Activated CD4-positive, alpha-beta T cell treated with anti-CD3 and anti-CD28 coated beads, Interleukin-2, amount 10 ng/mL, durations not matched to agents 24 days and 14 days (primary cell): ENCODE measurements around the gene KCNK7. TPM values are rescaled to one million over a fixed set of nuclear protein-coding genes. Genes with fewer than 3 reads are reported as not detected.

Experiments
- DNase-seq: peaks from one replicate; pipeline ENCODE4 v3.0.0; 2022
- H3K27ac Mint-ChIP-seq: one replicate; pipeline ENCODE4 v1.8.0; 2022; ENCODE audit warnings: mild to moderate bottlenecking, mixed read lengths
- H3K27me3 Mint-ChIP-seq: one replicate; pipeline ENCODE4 v1.8.0; 2022; ENCODE audit warnings: mixed read lengths
- H3K36me3 Mint-ChIP-seq: one replicate; pipeline ENCODE4 v1.8.0; 2022; ENCODE audit warnings: low read depth, mild to moderate bottlenecking, mixed read lengths
- H3K4me1 Mint-ChIP-seq: one replicate; pipeline ENCODE4 v1.8.0; 2021; ENCODE audit warnings: mixed read lengths
- H3K4me3 Mint-ChIP-seq: one replicate; pipeline ENCODE4 v1.8.0; 2022; ENCODE audit warnings: mild to moderate bottlenecking, moderate library complexity, mixed read lengths
- H3K9me3 Mint-ChIP-seq: one replicate; pipeline ENCODE4 v1.8.0; 2021; ENCODE audit warnings: mixed read lengths
- intact Hi-C: fragments of 100-400 bp; cut with micrococcal nuclease; formaldehyde crosslinking; loops from one replicate; pipeline ENCODE4 v1.15.1; 2023
- total RNA-seq: library from RNA; stranded (reverse); gene quantifications from 2 replicates; pipeline ENCODE4 v1.2.3, GENCODE V29; 2022

The KCNK7 gene
- total RNA-seq, 1 donor from 2014 or later: 1.3 TPM

GRCh38 chr11:65551572-65552387 lies 43.8 kb downstream of the KCNK7 start:
- no peaks in the 10 kb centered on the region for H3K9me3 Mint-ChIP-seq
- intact Hi-C loops: loop anchor here (2.0 kb wide), 1 partner anchor 17 kb away; no protein-coding TSS in a partner anchor
- peak overlapping the region; percentile 16 for H3K4me3 Mint-ChIP-seq
- H3K27me3 Mint-ChIP-seq: no peaks in the 10 kb centered on the region
- H3K36me3 Mint-ChIP-seq: peaks cover 38% of the 10 kb centered on the region
- peaks cover 59% of the 10 kb centered on the region for H3K4me1 Mint-ChIP-seq
- H3K27ac Mint-ChIP-seq: peak overlapping the region; percentile 48
- DNase-seq: peak; percentile 89

DNA sequence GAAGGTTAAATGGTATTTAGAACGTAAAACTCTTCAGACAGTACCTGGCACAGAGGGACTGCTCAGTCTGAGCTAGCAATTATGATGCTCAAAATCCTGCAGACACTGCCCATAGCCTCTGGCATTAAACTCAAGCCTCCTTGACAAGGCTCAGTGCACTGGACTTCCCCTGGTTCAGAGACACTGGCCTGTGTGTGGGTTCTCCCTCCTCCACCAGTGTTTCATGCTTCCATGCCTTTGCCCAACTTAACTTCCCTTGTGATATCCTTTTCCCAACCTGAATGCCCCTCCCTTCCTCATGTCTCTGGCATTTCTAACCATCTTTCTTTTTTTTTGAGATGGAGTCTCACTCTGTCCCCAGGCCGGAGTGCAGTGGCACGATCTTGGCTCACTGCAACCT lies 46.5 kb downstream of the KCNK7 start:
- intact Hi-C loops: no loop called here
- DNase-seq: no peak
- H3K27me3 Mint-ChIP-seq: no peaks in the 10 kb centered on the region
- no peak overlapping the region for H3K4me3 Mint-ChIP-seq
- H3K36me3 Mint-ChIP-seq: peaks cover 49% of the 10 kb centered on the region
- no peaks in the 10 kb centered on the region for H3K9me3 Mint-ChIP-seq
- H3K4me1 Mint-ChIP-seq: peaks cover 49% of the 10 kb centered on the region
- no peak overlapping the region for H3K27ac Mint-ChIP-seq

DNA sequence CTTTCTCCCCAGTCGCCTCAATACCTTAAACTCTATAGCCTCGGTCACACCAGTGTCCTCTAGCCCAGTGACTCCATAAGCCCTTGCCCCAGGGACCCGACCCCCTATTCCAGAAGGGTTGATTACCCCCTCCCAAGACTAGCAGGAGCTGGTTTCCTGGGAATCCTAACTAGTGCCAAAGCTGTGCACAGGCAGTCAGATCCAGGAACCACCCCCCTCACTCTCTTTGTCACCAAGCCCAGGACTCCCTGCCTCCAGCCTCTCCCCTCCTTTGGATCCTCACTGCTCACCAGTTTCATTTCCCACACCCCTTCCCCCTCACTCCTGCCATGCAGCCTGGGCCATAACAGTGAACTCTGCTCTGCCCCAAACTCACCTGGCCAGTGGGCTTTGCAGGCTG lies 47.2 kb downstream of the KCNK7 start:
- intact Hi-C loops: no loop called here
- Mint-ChIP-seq H3K36me3 (peaks cover 53% of the 10 kb centered on the region), H3K27ac (peak overlapping the region; percentile 44), H3K4me3 (peak overlapping the region; percentile 60), H3K9me3 (no peaks in the 10 kb centered on the region), H3K4me1 (peaks cover 49% of the 10 kb centered on the region), H3K27me3 (no peaks in the 10 kb centered on the region)
- DNase-seq: no peak

GRCh38 chr11:65547446-65548125 lies 48.0 kb downstream of the KCNK7 start:
- H3K27ac Mint-ChIP-seq: peak overlapping the region; percentile 44
- peaks cover 47% of the 10 kb centered on the region for H3K4me1 Mint-ChIP-seq
- H3K9me3 Mint-ChIP-seq: no peaks in the 10 kb centered on the region
- intact Hi-C loops: no loop called here
- peak overlapping the region; percentile 60 for H3K4me3 Mint-ChIP-seq
- peaks cover 56% of the 10 kb centered on the region for H3K36me3 Mint-ChIP-seq
- no peaks in the 10 kb centered on the region for H3K27me3 Mint-ChIP-seq
- peak; percentile 74 for DNase-seq

DNA sequence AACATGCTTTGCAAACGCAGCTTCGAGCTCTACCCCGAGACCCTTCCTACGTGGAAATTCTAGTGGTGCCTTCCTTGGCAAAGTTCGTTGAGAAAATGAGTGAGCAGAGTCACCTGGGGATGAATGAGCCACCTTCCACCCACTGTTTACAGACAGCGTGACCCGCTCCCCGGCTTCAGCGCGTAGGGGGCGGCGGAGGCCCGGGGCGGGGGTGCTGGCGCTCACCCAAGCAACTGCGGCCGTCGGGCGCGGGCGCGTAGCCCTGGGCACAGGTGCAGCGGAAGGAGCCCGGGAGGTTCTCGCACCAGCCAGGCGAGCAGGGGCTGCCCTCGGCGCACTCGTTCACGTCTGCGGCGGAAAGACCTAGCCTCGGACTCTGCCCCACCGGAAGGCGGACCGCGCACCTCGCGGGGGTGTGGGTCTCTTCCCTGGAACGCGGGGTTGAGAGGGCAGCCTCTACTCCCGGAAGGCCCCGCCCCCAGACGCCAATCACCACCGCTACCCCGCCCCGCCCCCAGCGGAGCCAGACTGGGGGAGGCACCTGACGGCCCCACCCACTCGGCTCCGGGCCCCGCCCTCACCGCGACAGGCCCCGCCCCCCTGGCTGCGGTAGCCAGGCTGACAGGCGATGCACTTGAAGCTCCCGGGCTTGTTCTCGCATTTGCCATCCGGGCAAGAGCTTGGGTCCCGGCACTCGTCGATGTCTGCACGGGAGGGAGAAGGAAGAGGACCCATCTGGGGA lies 49.2 kb downstream of the KCNK7 start:
- H3K4me3 Mint-ChIP-seq: peak overlapping the region; percentile 79
- H3K27ac Mint-ChIP-seq: peak overlapping the region; percentile 83
- intact Hi-C loops: loop anchor here (1.0 kb wide), 2 partner anchors 11 to 24 kb away; partner anchors contain the start of gene ZNRD2
- peak; percentile 100 for DNase-seq
- peaks cover 49% of the 10 kb centered on the region for H3K36me3 Mint-ChIP-seq
- no peaks in the 10 kb centered on the region for H3K27me3 Mint-ChIP-seq
- peaks cover 40% of the 10 kb centered on the region for H3K4me1 Mint-ChIP-seq
- no peaks in the 10 kb centered on the region for H3K9me3 Mint-ChIP-seq

DNA sequence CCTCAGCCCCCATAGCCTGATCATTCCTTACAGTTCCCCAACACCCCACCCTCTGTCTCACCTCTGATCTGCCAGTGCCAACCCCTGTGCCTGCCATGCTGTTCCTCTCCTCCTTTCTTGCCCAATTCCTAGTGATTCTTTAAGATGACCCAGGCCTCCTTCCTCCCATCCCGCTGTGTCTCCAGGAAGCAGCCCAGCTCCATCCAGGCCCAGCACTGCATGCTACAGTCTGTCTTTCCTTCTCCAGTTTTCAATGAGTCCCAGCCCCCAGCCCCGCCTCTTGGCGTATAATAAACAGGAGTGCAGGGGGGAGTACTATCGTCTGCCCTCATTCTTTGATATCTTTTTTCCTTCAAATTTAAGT lies 49.8 kb downstream of the KCNK7 start:
- Mint-ChIP-seq H3K36me3 (peaks cover 43% of the 10 kb centered on the region), H3K27me3 (no peaks in the 10 kb centered on the region), H3K9me3 (no peaks in the 10 kb centered on the region), H3K4me1 (peaks cover 42% of the 10 kb centered on the region), H3K27ac (peak overlapping the region; percentile 63), H3K4me3 (peak overlapping the region; percentile 79)
- DNase-seq: no peak
- intact Hi-C loops: loop anchor here (1.0 kb wide), 2 partner anchors 11 to 24 kb away; partner anchors contain the start of gene ZNRD2

Other genes starting within 250 kb of the KCNK7 start
- 1.2 and 1.6 TPM in 2 replicates for gene TIGD3, start 241.0 kb downstream of the KCNK7 start, total RNA-seq
- 15.5 and 16.8 TPM in 2 replicates for gene SLC25A45, start 213.2 kb downstream of the KCNK7 start, total RNA-seq
- 46.7 and 46.8 TPM in 2 replicates for gene FRMD8, start 209.2 kb downstream of the KCNK7 start, total RNA-seq
- gene NEAT1, start 173.0 kb downstream of the KCNK7 start, total RNA-seq: 410 and 411 TPM in 2 replicates
- gene MALAT1, start 96.8 kb downstream of the KCNK7 start, total RNA-seq: 5,198 and 5,435 TPM in 2 replicates
- gene SCYL1, start 70.7 kb downstream of the KCNK7 start, total RNA-seq: 94.2 and 95.8 TPM in 2 replicates
- gene LTBP3, start 37.4 kb downstream of the KCNK7 start, total RNA-seq: 94.9 and 96.9 TPM in 2 replicates
- 83.3 and 83.4 TPM in 2 replicates for gene ZNRD2, start 25.3 kb downstream of the KCNK7 start, total RNA-seq
- 39.1 and 42.4 TPM in 2 replicates for gene FAM89B, start 23.3 kb downstream of the KCNK7 start, total RNA-seq
- gene EHBP1L1, start 19.7 kb downstream of the KCNK7 start, total RNA-seq: 167 and 173 TPM in 2 replicates
- 89.1 and 90.7 TPM in 2 replicates for gene MAP3K11, start 18.4 kb upstream of the KCNK7 start, total RNA-seq
- 52.0 and 55.1 TPM in 2 replicates for gene PCNX3, start 20.0 kb upstream of the KCNK7 start, total RNA-seq
- 118 and 125 TPM in 2 replicates for gene SIPA1, start 42.3 kb upstream of the KCNK7 start, total RNA-seq
- 95.7 and 98.2 TPM in 2 replicates for gene RELA, start 67.1 kb upstream of the KCNK7 start, total RNA-seq
- gene KAT5, start 116.5 kb upstream of the KCNK7 start, total RNA-seq: 71.6 and 72.3 TPM in 2 replicates
- gene RNASEH2C, start 125.0 kb upstream of the KCNK7 start, total RNA-seq: 86.4 and 100.0 TPM in 2 replicates
- gene AP5B1, start 185.2 kb upstream of the KCNK7 start, total RNA-seq: 20.1 and 21.1 TPM in 2 replicates
- 0.07 TPM in 1 of 2 replicates, not detected in the other for gene OVOL1, start 191.3 kb upstream of the KCNK7 start, total RNA-seq
- 1.2 and 2.1 TPM in 2 replicates for gene SNX32, start 238.2 kb upstream of the KCNK7 start, total RNA-seq